Measurements from ENCODE around the gene KLHL22. TPM values are rescaled to one million over a fixed set of nuclear protein-coding genes. Genes with fewer than 3 reads are reported as not detected.

Gene KLHL22
- total and polyA plus RNA-seq, 2 donors (not counting 3 experiments of a cell fraction or from before 2014, with no cell fraction given), result 24.2 to 33.6 TPM

DNA sequence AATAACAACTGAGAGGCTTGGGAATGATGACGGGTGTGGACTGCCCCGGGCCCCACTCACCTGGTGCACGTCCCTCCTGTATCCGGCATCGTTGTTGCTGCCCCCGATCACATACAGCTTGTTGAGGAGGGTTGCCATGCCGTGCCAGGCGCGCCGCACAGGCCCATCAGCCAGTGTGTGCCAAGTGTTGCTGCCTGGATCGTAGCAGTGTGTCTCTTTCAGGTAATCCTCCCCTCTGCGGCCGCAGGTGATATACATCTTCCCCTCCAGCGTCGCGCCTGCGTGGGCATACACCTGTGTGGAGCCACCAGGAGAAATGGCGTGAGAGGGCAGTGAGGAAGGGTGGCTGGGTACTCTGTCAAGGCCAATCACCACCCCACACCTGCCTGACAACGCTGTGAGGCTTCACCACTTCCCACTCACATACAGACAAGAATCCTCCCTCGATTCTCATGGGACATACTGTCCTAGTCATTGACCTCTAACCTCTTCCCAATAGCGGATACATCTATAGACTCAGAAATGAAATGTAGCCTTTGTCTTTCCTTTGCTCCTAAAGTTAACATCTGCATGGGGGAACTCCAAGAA is 49.1 kb downstream of the KLHL22 start:
- H3K79me2 ChIP-seq (ENCODE audit: control insufficient read depth, insufficient read depth, low read length), result no peaks in the 10 kb centered on the region
- no peak overlapping the region for H3K4me3 ChIP-seq (replicated peaks in 1 of 3; ENCODE audit: insufficient read depth in 1 of 3, low read depth in 1 of 3, low read length in 3 of 3)
- H3K4me1 ChIP-seq (ENCODE audit: control insufficient read depth, extremely low read depth, insufficient read depth, low read length), result no peaks in the 10 kb centered on the region
- H3K9me3 ChIP-seq (replicated peaks; ENCODE audit: control insufficient read depth, insufficient read depth, low read length), result no peaks in the 10 kb centered on the region
- ChIA-PET POLR2A (no interaction called here), CTCF (interaction anchor here (0.9 to 2.9 kb wide), 3 partner anchors 10 to 28 kb away, joined by 4 to 13 read pairs (median 4); no protein-coding TSS in a partner anchor)
- H3K9ac ChIP-seq (replicated peaks; ENCODE audit: extremely low read depth, insufficient read depth, low read length), result no peak overlapping the region
- BruUV-seq (replicated peaks), result no TSS peak
- H3K27ac ChIP-seq (ENCODE audit: insufficient read depth, low read depth, low read length), result no peak overlapping the region
- FAIRE-seq, result no peak
- H3K4me2 ChIP-seq (ENCODE audit: insufficient read depth, low read length), result no peak overlapping the region
- H4K20me1 ChIP-seq (replicated peaks; ENCODE audit: control insufficient read depth, extremely low read depth, insufficient read depth, low read length), result no peaks in the 10 kb centered on the region
- H3K36me3 ChIP-seq (ENCODE audit: control insufficient read depth in 2 of 2, extremely low read depth in 1 of 2, insufficient read depth in 2 of 2, low read length in 2 of 2), result peaks cover 0 to 2% of the 10 kb centered on the region in 2 experiments
- H3K9me1 ChIP-seq (replicated peaks; ENCODE audit: control insufficient read depth, extremely low read depth, insufficient read depth, low read length), result no peaks in the 10 kb centered on the region
- H2AFZ ChIP-seq (ENCODE audit: low read depth, low read length), result no peak overlapping the region
- DNase-seq (ENCODE audit: low read depth, low spot score), result no peak
- TF ChIP-seq EZH2 (IDR thresholded peaks at IDR 0.05; ENCODE audit: borderline replicate concordance, low read depth, low read length, severe bottlenecking) (no peak), JUN (IDR thresholded peaks at IDR 0.05; ENCODE audit: borderline replicate concordance, insufficient read depth, insufficient read length, low read depth) (no peak), CTCF (IDR thresholded peaks at IDR 0.05; ENCODE audit: extremely low read depth in 1 of 2, insufficient read depth in 1 of 2, low read depth in 1 of 2, low read length in 2 of 2) (no peak), MYC (IDR thresholded peaks at IDR 0.05; ENCODE audit: low read depth, low read length) (no peak), POLR2A (IDR thresholded peaks at IDR 0.05; ENCODE audit: low read depth, low read length) (no peak), FOS (IDR thresholded peaks at IDR 0.05; ENCODE audit: borderline replicate concordance, insufficient read depth, low read length) (no peak), POLR2AphosphoS5 (IDR thresholded peaks at IDR 0.05; ENCODE audit: insufficient read depth, low read depth, low read length) (no peak), GATA2 (IDR thresholded peaks at IDR 0.05; ENCODE audit: insufficient read depth, insufficient read length, low read depth, low read length) (no peak)
- TF ChIP-seq, protein P1, sequence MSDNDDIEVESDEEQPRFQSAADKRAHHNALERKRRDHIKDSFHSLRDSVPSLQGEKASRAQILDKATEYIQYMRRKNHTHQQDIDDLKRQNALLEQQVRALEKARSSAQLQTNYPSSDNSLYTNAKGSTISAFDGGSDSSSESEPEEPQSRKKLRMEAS (IDR thresholded peaks at IDR 0.05; ENCODE audit: insufficient read depth, insufficient read length), result no peak
- intact Hi-C loops (cut with micrococcal nuclease) (no loop called here), dilution Hi-C loops (cut with MboI; ENCODE audit: extremely low pct_ligation_motif_present, low sequenced_read_pairs) (no loop called here)
- H3K27me3 ChIP-seq (ENCODE audit: control insufficient read depth in 2 of 2, insufficient read depth in 2 of 2, low read length in 2 of 2), result no peaks in the 10 kb centered on the region

Measured in endothelial cell of umbilical vein (primary cell).